Endothelial cell of umbilical vein (primary cell): Measurements from ENCODE around the gene ATP6V1E1.

ENCODE experiments used
- CTCF ChIP-seq, 2 donors: IDR thresholded peaks; 1 replicate in 1 of 2; 2 replicates in 1 of 2; pipeline ENCODE4 v1.5.1; 2011; ENCODE audit warnings: low read length in 2 of 2, mild to moderate bottlenecking in 2 of 2, moderate library complexity in 2 of 2, control low read depth in 1 of 2, inconsistent platforms in 1 of 2, low read depth in 1 of 2; ENCODE audit not compliant: insufficient read depth in 1 of 2; ENCODE audit errors: extremely low read depth in 1 of 2
- EZH2 ChIP-seq: IDR thresholded peaks from 2 replicates; pipeline ENCODE4 v1.6.1; 2012; ENCODE audit warnings: borderline replicate concordance, low read depth, mild to moderate bottlenecking, moderate library complexity, low read length, inconsistent platforms; ENCODE audit not compliant: severe bottlenecking
- GATA2 ChIP-seq: IDR thresholded peaks from 2 replicates; pipeline ENCODE4 v1.7.0; 2011; ENCODE audit warnings: low read depth, mild to moderate bottlenecking, moderate library complexity, mixed read lengths, low read length; ENCODE audit not compliant: insufficient read length, insufficient read depth
- MYC ChIP-seq: IDR thresholded peaks from one replicate; pipeline ENCODE4 v1.6.1; 2011; ENCODE audit warnings: mild to moderate bottlenecking, low read depth, low read length

GRCh38 chr22:17639247-17639741 is 10.7 kb upstream of the ATP6V1E1 start:
- TF ChIP-seq CTCF (IDR thresholded peaks at IDR 0.05; ENCODE audit: extremely low read depth in 1 of 2, insufficient read depth in 1 of 2, low read depth in 1 of 2, low read length in 2 of 2): no peak
- no peak for TF ChIP-seq GATA2
- no peak for TF ChIP-seq EZH2
- no peak for TF ChIP-seq MYC
